Measurements from ENCODE around the gene PACS2.

PACS2 gene

DNA sequence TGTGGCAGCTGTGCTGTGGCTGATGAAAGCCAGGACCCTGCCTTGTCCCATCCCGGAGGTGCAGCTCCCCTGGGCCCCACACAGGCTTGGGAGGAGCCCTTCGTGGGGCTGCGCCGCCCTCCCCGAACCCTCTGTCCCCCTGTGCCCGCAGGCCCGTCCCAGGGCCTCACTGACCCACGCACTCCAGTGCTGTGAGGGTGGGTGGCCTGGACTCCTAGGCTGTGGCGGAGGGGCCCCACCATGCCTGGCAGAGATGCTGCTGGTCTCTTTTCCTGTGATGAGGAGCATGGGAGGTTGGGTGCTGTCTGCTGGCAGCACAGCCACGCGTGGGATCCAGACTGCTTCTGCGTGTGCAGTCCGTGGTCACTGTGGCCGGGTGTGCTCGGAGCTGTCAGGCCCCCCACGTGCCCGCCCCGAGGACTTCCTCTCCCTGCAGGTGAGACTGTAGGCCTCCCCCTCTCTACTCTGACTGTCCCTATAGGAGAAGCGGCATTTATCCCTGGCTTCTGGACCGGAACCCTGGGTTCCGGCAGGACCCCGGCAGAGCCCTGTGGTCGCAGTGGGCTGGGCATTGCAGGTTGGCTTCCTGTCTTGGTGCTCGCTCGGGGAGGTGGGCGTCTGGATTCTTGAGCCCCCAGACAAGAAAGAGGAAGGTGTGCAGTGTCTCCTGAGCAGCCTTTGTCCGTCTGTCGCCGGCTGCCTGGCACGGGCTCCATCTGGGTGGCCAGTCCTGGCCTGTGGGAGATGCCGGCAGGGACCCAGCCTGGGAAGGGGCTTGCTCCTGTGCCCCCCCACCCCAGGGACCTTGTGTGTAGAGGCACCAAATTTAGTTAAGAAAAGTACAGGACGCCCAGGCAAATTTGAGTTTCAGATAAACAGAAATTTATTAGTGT is 107.4 kb downstream of the PACS2 start:
- DNase-seq (ENCODE audit: low spot score), result no peak

DNA sequence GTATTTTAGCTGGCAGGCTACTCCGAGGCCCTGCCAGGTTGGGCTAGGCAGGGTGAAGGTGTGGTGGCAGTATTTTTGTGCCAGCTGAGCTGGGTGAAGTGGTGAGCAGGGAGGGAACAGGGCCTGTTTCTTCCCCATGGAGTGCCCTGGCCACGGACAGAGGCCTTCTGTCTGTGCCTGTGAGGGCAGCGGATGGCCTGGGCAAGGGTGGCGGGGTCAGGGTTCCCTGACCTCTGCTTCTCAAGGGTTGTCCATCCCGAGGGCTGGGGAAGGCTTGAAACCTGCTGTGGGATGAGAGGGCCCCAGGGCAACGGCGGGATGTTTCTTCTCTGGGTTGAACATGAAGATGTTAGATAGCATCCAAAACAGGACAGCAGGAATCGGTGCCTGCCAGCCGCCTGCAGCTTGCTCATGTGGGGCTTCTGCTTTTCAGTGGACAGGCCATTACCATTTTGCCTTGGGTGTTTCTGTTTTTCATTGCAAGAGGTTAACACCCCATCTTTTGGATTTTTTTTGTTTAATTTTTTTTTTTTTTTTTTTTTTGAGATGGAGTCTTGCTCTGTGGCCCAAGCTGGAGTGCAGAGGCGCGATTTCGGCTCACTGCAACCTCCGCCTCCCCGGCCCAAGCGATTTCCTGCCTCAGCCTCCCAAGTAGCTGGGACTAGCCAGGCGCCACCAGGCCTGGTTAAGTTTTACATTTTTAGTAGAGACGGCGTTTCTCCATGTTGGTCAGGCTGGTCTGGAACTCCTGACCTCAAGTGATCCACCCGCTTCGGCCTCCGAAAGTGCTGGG is 108.3 kb downstream of the PACS2 start:
- no peak for DNase-seq (ENCODE audit: low spot score)

DNA sequence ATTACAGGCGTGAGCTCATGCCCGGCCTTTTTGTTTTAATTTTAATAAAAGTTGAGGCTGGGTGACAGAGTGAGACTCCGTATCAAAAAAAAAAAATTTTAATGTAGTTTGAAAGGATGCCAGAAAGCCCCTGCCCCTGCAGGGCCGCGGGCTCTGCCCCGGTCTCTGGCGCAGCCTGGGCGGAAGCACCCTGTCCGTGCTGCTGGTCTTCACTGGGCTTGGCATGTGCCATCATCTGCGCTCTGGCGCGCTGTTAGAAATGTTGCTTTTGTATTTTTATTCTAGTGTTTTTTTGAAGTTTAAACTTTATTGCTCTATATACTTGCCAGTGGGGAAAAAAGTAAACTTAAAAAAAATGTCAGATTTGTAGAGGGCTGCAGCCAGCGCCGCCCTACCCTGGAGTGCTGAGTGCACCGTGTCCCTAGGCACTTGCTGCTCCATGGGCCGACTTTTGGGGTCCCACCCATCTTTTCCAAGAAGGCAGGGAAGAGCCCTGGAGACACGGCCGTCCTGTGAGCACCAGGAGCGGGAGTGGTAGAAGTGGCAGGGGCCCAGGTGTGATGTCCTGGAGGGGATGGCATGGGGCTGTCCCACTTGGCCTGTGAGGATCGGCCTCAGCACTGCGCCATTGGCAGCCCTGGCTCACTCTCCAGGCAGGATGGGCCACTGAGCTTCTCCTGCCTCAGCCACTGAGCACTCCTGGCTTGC is 109.1 kb downstream of the PACS2 start:
- DNase-seq (ENCODE audit: low spot score), result no peak

DNA sequence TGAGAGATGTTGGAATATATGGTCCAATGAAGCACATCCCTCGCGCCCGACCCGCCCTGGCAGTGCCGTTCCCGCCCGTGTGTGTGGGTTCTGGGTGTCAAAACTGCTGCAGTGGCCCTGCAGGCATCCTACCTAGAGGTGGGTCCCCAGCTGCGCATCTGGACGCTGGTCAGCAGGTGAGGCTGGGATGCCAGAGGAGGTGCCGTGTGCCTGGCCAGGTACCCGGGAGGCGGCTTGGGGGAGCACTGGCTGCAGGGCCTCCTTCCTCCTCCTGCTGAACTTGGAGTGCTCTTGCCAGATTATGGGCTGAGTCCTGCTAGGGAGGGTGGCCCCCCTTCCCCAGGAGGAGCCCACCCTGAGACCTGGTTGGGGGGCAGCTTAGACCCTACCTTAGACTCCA is 110.3 kb downstream of the PACS2 start:
- no peak for DNase-seq (ENCODE audit: low spot score)

DNA sequence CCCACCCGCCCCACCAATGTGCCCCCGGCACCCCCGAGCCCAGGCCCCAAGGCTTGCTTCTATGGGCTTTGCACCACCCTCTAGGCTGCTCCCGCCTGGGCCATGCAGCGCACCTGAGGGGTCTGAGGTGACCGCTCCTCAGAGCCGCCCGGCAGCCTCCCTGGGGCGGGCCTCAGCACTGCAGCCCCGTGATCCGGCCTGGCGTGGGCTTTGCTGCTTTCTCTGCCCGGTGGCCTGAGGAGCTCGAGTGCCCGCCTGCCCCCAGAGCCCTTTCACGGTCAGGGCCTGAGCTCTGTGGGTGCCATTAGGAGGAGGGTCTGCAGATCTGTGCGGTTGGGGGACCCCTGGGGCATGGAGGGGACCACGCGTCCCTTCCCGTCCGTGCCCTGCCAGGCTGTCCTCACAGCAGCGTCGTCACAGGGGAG is 111.3 kb downstream of the PACS2 start:
- no peak for DNase-seq (ENCODE audit: low spot score)

DNA sequence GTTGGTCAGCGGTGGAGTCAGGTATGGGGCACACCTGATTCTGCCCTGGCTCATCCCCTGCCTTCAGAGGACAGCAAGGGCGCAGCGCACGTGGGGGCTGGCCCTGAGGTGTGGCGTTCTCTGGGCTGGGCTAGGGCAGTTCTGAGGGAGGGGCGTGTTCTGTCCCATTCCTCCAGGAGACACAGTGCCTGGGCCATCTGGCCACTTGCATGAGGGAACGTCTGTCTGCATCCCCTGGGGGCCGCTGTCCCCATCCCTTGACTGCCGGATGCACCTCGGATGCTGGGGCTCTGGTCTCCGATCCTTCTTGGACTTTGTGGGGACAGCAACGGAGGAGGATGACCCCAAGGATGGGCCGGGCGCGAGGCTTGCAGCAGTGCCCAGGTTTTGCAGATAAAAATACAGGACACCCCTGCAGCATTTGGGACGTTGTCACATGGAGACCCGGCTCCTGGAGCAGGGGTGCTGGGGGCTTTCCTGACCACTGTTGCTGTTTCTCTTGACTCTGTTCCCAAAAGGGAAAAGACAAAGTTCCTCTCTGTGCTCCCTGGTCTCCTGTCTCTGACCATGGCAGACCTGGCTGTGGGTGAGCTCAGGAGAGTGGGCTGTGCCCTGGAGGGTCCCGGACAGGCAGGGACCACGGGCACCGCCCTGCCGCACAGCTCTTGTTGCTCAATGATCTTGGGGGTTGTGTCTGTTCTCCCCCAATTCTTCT is 112.0 kb downstream of the PACS2 start:
- DNase-seq (ENCODE audit: low spot score), result no peak

DNA sequence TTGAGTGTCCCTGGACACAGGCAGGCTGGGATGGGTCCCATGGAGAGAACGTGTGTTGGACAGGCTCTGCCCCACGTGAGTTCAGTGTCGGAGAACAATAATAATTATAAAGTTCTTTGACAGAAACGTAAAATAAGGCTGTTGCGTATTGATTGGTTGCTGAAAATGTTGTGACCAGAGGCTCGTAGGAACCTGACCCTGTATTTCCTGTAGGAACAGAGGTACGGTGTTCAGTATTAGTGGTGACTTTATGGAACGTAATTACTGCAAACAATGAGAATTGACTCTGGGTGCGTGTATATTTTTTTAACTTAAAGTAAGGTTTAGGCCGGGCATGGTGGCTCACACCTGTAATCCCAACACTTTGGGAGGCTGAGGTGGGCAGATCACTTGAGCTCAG is 112.9 kb downstream of the PACS2 start:
- DNase-seq (ENCODE audit: low spot score), result no peak

DNA sequence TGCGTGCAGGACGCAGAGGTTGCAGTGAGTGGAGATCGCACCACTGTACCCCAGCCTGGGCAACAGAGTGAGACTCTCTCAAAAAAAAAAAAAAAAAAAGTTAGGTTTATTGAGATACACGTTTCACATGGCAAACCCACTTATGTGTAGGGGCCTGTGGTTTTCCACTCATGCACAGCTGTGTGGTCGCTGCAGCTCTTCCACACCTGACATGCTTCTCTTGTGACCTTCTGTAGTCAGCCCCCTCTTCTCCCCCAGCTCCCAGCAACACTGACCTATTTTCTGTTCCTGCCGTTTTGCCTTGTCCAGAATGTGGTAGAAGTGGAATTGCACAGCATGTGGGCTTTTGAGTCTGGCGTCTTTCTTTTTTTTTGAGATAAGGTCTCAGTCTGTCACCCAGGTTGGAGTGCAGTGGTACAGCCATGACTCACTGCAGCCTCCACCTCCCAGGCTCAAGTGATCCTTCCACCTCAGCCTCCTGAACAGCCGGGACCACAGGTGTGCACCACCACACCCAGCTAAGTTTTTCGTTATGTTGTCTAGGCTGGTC is 113.5 kb downstream of the PACS2 start:
- DNase-seq (ENCODE audit: low spot score), result no peak

DNA sequence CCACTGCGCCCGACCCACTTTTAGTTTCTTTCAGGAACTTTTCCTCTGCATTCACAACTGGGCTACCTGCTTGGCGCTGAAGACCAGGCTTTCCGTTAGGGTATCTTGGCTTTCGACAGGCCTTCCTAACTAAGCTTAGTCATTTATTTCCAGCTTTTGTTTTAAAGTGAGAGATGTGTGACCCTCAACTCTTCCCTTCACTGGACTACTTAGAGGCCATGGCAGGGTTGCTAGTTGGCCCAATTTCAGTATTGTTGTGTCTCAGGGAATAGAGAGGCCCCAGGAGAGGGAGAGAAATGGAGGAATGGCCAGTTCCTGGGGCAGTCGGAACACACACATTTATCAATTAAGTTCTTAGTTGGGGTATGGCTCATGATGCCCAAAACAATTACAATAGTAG is 115.5 kb downstream of the PACS2 start:
- DNase-seq (ENCODE audit: low spot score), result no peak

DNA sequence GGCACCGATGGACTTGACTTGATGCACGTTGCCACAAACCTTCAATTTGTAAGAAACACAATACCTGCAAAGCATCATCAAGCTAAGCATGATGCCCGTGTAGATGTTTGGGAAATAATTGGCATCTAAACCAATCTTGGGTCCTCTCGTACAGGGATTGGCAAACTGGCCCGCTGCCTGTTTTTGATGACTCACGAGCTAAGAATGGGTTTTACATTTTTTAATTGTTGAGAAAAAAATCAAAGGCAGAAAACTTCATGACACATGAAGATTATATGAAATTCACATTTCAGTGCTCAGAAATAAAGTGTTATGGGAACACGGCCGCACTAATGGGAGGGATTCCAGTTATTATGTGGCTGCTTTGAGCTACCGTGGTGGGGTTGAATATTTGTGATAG is 116.0 kb downstream of the PACS2 start:
- DNase-seq (ENCODE audit: low spot score), result no peak

DNA sequence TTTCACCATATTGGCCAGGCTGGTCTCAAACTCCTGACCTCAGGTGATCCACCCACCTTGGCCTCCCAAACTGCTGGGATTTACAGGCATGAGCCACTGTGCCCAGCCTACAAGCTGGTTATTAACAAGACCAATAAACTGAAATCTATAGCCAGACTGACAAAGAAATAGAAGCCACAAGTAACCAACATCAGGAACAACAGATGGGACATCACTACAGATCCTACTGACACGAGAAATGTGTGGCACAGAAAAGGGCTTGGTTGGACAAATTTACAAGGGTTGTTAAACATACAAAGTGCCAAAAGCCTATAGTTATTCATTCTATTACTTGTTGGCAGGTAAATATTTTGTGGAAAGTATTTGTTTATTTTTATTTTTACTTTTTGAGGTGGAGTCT is 116.7 kb downstream of the PACS2 start:
- no peak for DNase-seq (ENCODE audit: low spot score)

DNA sequence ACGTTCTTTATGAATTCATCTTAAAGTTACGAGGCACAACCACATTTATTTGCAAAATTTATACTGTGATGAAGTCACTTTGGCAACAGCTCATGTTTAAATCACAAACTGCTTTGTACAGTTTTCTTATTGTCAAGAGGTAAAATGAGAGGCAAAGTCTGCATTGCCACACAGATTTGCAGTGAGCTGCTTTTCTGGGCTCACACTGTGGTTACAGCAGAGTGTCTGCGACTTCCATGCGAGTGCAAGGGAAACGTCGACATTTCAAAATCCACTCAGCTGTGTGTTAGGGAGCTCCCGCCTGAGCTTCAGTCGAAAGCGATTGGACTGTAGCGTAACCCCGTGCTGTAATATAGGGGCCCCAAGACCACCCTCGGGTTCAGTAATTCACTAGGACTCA is 118.1 kb downstream of the PACS2 start:
- DNase-seq (ENCODE audit: low spot score), result no peak

DNA sequence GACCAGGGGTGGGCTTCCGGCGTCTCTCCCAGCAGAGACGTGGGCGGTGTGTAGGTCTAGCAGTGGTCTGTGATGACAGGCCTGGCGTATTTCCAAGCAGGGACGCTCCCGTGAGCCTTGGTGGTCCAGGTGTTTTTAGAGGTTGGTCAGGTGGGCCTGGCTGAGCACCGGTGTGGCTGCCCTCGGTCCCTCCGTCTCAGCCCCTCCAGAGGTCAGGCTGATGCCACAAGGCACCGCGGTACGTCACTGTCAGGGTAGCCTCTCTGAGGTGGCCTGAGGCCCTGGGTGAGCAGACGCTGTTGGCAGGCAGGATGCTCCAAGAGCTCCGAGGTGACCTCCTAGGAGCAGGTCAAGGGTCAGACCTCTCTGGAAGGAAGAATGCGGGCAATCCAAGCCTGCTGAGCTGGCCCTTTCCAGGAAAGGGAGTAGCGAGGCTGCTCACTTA is 118.6 kb downstream of the PACS2 start:
- no peak for DNase-seq (ENCODE audit: low spot score)

DNA sequence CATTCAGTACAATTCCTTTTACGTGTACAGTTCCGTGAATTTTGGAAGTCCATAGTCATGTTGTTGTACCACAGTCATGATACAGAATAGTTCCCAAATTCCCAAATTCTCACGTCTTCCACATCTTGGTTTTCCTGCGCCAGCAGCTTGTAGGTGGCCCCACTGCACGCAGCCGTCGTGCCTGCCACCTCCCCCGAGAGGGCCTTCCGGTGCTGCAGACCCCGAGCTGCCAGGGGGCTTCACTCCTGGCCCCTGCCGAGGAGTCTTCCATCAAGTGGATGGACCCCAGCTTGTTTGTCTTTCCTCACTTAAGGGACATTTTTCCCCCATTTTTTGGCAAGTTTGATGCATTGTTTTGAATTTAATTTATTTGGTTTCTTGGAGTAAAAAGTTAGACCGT is 121.9 kb downstream of the PACS2 start:
- DNase-seq (ENCODE audit: low spot score), result no peak

DNA sequence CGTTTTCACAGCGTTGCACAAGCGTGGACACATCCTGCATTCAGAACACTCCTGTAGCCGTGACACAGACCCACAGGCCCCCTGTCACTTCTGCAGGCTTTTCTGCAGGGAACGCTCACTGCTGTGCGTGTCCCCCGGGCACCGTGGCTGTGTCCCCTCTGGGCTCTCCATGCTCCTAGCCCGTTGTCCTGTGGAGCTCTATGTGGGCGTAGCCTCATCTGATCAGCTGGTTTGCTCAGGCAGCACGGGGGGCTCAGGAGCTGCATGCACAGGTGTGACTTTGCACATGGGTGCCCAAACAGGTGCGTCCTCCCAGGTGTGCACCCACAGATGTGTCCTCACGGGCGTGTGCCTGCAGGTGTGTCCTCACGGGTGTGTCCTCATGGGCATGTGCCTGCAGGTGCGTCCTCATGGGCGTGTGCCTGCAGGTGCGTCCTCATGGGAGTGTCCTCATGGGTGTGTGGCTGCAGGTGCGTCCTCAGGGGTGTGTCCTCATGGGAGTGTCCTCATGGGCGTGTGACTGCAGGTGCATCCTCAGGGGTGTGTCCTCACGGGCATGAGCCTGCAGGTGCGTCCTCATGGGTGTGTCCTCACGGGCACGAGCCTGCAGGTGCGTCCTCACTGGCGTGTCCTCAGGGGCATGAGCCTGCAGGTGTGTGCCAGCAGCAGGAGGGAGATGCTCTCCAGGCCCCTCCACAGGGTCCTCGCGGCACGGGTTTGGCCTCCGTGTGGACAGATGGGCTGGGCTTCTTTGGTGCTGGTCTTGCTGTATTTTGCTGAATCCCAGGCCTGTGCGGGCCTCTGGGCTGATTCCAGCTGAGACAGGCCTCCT is 122.6 kb downstream of the PACS2 start:
- DNase-seq (ENCODE audit: low spot score), result no peak

DNA sequence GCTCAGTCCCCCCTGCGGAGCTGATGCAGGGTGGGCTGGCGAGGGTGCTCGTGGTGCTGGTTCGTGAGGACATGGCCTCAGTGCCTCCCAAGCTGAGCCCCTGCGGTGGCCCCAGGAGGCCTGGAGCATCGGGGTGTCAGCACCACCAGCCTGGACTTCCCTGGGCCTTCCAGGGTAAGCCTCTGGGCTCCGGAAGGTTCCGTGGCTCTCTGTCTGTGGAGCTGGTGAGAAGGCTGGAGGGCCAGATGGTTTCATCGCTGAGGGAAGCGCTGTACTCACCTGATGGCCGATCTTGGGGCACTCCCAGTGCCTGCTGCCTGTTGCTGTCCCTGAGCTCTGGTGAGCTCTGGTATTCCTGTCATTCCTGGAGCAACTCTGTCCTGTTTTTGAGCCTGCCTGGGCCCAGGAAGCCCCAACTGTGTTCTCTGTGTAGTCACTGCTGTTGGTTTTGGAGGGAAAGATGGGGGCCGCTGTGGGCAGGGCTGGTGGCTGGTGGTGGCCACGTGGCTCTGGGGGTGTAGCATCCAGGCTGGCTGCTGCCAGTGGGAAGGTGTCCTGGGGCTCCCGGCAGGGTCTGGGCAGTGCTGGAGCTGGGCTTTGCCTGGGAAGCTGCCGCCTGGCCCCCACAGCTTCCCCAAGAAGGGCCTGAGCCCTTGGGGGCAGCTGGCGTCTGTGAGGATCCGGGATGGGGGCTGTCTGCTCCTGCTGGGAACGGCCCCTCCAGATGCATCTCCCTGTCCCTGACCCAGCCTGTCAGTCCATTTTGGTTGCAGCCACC is 123.4 kb downstream of the PACS2 start:
- DNase-seq (ENCODE audit: low spot score), result no peak

DNA sequence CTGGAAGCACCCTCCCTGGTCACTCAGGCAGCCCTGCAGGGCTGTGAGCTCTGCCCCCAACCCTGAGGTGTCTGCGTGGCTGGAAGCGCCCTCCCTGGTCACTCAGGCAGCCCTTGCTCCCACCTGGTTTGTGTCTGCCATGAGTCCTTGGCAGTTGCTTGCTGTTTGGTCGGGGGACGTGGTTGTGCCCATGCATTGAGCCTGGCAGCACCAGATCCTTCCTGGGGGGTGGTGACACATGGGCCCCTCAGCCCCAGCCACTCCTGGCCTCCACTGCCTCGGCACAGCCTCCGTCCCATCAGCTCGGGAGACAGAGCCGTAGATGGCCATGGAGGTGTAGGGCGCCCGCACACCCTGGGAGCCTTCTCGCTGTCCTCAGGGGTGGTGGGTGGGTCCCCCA is 124.6 kb downstream of the PACS2 start:
- no peak for DNase-seq (ENCODE audit: low spot score)

DNA sequence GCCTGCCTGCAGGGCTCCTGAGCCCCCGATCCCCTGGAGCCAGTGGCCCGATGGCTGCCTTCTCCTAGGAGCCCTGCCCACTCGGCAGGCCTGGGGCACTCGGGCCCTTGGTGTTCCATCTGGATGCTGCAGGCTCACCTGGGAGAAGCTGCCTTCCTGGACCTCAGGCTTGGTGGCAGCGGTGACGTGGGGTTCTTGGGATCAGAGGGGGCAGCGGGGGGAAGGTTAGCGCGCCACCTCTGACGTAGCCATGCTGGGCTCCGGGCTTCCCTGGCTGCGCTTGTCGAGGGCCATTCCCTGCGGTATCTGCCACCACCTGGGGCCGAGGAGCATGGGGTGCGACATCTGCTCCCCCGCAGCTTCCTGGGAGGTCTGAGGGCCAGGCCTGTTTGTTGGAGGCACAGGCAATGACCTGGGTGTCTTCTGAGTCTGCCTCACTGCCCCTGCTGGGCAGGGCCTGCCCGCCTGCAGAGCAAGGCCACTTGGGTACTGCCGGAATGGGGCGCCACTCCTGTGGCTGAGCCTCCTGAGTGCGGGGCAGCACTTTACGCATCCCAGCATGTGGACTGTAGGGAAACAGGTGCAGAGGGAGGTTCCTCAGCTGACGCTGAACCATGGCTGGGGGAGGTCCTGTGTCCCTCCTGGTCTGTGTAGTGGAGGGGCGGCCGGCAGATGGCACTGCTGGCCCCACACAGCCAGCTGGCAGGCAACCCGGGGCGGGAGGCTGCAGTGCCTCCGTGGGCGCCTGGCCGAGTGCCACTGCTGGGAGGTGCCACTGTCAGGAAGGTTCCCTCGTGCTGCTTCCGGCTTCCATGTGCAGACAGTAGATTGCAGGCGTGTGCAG is 125.4 kb downstream of the PACS2 start:
- no peak for DNase-seq (ENCODE audit: low spot score)

DNA sequence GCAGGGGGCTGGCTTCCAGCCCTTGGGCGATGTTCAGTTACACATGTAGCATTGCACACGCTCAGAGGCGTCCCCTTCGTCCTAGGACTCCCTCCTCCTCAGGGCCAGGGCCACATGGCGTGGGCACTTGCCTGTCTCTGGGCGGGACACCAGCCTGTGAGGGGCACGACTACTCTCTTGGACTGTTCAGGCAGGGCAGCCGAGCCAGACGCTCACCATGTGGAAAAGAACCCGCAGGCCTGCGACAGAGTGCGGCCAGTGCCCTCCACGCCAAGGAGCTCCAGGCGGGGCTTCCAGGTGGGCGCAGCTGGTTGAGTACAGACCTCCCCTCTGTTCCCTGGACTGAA is 126.0 kb downstream of the PACS2 start:
- no peak for DNase-seq (ENCODE audit: low spot score)
